HG03432 (cell line): ENCODE data around the gene OR52B6.
"Not testable (repeated sequence)": the region's sequence is repeated elsewhere in the genome, so short reads cannot be mapped to it uniquely, and the experiment has no call there.

ENCODE experiments used
- ATAC-seq: cut with Tn5 transposase; IDR thresholded peaks from one replicate; pipeline ENCODE4 v1.9.1; 2021; ENCODE audit warnings: mild to moderate bottlenecking, moderate library complexity; ENCODE audit not compliant: unreplicated experiment

Gene OR52B6

DNA sequence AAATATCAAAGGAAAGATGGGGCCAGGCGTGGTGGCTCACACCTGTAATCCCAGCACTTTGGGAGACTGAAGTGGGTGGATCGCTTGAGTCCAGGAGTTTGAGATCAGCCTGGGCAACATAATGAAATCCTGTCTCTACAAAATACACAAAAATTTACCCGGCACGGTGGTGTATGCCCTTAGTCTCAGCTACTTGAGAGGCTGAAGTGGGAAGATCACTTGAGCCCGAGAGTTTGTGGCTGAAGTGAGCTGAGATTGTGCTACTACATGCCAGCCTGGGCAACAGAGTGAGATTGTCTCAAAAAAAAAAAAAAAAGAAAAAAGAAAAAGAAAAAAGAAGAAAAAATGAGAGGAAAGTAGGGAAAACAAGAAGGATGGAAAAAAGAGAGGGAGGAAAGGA, 11.9 kb downstream of the OR52B6 start:
- ATAC-seq = no peak

DNA sequence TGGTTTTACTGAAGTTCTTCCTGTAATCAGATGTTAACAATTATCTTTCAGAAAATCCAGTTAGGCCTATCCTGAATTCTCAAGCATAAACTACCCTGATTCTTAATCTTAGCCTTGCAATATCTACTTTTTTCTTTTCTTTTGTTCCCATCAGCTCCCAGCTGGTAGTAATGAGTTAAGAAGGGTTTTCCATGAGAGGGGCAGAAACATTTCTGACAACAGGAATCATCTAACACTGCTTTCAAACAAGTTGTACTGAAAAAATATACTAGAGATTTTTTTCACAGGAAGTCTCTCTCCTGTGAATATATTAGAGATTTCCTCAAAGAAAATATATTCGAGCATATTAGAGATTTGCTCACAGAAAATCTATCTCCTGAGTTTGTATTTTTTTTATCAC, 12.5 kb downstream of the OR52B6 start:
- no peak for ATAC-seq

DNA sequence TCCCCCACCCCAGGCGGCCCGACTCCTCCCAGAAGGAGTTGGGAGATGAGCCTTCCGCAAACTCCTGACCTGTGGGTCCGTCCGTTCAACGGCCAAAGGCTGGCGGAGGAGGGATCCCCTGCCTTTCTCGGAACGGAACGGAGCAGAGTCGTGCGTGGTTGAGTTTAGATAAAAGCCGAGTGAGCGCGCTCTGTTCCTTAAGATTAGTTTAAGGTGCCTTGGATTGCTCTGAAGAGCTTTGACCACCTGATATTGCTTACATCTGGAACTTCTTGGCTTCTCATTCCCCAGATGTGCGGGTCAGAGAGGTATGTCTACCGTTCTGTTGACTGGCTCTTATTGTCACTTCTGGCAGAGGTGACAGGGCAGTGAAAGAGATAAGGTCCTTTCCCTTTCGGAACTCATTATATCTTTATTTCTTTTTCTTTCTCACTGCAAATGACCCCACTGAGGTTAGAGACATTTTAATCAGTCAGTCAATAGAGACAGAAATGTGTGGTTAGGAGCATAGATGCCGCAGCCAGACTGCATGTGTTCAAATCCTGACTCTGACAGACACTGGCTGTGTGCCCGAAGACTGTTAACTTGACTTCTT, 16.0 kb downstream of the OR52B6 start, which contains the start of gene TRIM6:
Gene TRIM6, plus strand, starts transcription at position 31 of the 595 bp plus-strand sequence. Its CDS starts 261 bp downstream, at position 292.
- ATAC-seq = peak; percentile 45

DNA sequence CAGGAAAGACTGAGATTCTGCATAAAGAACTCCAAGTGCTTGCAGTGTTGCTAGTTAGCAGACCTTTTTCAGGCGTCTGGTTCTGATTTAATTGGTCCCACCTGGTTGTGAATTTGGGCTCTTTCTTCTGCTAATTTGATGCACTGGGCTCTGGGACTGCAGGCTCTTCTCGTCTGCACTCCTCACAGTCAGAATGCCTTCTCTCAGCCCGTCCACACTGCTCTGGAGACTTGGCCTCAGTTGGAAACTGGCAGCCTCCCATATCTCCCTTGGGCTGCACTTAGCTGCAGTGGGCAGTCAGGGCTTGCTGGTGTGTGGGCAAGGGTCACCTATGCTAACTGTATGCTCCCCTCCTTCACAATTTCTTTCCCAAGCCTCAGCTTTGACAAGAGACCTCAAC, 17.3 kb downstream of the OR52B6 start:
- ATAC-seq = no peak

DNA sequence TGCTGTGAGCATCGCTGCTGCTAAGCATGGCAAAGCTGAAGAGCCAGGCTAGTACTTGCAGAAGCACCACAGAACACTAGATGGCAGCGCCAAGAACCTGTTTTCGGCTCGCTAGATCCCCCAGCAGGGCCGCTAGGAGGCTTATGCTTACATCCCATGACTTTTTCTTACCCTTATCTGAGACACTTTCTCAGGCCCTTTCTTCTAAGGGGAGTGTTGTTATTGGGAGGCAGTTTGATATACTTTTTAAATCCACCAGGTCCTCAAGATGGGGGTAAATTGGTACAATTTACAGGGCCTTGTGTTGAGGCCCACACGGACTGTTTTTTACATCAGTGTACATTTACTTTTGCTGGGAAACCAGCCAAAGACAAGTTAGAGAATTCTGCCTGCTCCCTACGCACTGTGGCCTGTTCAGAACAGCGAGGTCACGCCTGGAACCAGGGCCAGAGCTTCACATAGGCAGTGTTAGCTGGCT, 19.7 kb downstream of the OR52B6 start:
- peak; percentile 75 for ATAC-seq

DNA sequence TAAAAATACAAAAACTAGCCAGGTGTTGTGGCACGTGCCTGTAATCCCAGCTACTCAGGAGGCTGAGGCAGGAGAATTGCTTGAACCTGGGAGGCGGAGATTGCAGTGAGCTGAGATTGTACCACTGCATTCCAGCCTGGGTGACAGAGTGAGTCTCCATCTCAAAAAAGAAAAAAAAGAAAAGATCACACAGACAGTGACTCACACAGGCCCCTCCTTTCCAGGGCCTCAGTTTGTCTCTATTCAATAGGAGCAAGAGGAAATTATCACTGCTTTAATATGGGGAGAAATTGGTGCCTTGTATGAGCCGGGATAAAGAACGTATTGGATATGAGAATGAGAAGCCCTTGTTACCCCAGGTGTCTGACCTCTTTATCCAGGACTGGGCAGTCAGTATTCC, 22.1 kb downstream of the OR52B6 start:
- ATAC-seq = not testable (repeated sequence)

DNA sequence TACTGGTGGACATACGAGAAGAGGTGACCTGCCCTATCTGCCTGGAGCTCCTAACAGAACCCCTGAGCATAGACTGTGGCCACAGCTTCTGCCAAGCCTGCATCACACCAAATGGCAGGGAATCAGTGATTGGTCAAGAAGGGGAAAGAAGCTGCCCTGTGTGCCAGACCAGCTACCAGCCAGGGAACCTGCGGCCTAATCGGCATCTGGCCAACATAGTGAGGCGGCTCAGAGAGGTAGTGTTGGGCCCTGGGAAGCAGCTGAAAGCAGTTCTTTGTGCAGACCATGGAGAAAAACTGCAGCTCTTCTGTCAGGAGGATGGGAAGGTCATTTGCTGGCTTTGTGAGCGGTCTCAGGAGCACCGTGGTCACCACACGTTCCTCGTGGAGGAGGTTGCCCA, 22.6 kb downstream of the OR52B6 start:
- ATAC-seq = no peak

DNA sequence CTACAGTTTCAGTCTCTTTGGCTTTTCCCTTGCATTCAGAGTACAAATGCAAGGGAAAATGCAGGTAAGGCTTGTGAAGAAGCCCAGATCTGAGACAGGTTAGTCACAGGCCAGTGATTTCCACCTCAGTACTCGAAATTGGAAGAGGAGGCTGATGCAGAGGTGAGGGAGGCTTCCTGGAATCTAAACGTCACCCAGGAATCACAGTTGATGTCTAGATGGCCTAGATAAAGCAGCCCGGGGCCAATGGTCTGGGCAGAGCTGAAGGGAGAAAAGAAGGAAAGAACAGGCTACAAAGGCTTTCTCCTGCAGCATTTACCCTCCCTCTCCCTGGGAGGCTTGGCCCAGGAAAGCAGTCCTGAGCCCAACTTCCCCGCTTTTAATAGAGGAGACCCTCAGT, 24.2 kb downstream of the OR52B6 start:
- no peak for ATAC-seq

DNA sequence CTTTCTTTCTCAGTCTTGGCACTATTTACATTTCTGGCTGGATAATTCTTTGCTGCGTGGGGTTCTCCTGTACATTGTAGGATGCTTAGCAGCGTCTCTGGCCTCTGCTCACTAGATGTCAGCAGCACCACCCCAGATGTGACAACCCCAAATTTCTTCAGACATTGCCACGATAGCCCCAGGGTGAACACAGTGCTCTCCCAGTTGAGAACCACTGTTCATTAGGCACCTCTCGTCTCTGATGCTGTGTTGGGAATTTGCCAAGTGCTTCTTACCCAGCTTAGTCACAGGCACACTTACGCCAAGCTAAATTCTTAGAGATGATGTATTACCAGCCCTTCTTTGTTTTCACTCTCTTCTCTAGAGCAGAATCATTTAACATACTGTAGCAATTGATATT, 25.2 kb downstream of the OR52B6 start:
- no peak for ATAC-seq

DNA sequence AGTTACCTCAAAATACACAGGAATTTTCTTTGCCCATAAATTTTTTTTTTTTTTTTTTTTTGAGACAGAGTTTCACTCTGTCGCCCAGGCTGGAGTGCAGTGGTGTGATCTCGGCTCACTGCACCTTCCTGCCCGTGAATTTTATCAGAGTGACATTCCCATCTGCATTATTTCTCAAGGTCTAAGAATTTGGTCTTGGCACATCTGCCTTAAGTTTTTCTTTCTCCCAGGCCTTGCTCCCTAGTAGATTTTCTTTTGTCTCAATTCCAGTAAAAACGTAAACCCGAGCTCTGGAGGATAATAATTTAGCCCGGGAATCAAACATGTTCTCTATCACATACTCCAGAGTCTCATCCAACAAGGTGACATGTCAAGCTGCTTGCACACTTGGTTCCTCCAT, 28.1 kb downstream of the OR52B6 start:
- no peak for ATAC-seq

DNA sequence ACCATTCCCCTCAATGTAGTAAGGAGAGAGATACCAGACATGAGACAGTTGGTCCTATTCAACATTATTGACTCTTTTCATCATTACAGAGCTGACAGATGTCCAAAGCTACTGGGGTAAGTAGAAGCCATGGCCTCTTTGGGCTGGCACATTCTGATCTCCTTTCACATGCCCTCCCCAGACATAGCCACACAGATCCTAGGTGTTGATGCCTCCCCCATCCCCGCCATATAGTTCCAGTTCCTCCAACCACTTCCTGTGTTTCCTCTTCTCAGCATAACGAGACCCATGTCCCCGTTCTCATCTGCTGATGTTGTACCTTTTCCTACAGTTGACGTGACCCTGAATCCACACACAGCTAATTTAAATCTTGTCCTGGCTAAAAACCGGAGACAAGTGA, 29.8 kb downstream of the OR52B6 start:
- ATAC-seq = no peak

DNA sequence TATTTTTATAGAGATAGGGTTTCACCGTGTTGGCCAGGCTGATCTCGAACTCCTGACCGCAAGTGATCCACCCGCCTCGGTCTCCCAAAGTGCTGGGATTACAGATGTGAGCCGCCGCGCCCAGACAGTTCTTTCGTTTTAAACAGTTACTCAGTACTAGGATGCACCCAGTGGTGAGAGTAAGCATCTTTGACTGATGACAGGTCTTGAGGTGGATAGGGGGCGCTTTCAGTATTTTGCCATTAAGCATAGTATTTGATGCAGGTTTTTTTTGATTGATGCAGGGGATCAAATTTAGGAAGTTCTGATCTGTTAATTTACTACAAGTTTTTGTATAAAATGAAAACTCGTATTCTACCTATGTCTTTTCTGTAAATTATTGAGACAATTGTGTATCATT, 30.9 kb downstream of the OR52B6 start:
- ATAC-seq = no peak

DNA sequence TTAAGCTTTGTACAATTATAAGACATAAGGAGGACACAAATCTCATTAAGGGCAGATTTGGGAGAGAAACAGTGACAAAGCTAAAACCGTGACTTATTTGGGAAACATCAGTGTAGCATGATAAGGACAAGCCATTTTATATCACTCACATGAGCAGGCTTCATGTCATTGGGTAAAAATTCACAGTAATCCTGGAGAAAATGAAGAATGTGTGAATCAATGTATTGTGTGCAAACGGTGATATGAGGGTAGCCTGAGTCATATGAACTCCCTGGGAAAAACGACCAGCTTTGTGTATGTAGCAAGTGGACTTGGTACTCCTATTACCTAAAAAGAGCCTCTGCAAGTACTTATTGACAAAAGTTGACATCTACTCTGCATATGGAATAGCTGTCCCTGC, 38.1 kb downstream of the OR52B6 start:
- ATAC-seq = no peak

DNA sequence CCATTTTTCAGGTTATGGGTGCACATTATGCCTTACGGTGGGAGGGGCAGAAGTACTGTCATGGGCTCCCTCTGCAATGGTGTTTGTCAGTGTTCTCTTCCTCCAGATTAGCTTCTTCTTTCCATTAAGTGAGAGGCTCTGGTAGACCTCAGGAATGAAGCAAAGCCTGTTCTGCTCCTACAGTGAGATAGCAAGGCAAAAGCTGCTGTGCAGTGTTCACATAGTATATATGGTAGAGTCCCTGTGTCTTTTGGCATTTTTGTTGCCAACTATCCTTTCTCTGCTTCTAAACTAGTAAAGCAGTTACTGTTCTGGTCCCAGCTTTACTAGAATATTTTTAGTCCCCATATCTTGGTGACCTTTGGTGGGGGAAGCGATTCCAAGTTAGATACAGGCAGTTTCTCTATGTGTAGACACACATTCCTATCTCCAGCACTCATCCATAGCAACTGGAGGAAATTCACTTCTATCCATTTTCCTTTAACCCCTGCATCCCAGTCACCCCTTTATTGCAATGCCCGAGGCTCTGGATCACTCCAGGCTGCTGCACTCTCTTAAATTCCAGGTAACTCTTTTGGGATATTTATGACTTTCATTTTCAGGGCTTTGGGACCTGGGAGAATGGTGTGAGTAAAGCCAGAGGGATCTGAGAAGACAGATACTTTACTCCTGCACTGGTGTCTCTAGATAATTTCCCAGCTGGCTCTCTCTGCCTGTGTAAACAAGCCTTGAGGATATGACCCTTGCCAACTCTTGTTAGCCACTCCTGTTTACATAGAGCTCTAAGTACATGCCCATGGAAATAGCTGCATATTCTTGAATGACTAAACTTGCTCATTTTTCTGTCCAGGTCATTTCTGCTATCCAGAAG, 40.2 kb downstream of the OR52B6 start:
- no peak for ATAC-seq

DNA sequence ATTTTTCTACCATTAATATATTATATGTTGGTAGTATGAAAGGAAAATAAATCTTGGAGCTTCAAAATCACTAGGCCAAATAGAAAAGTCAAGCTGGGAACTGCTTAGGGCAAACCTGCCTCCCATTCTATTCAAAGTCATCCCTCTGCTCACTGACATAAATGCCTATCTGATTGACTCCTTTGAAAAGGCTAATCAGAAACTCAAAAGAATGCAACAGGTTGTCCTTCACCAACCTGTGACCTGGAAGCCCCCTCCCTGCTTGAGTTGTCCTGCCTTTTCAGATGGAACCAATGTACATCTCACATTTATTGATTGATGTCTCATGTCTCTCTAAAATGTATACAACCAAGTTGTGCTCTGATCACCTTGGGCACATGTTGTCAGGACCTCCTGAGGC, 40.9 kb downstream of the OR52B6 start:
- no peak for ATAC-seq

DNA sequence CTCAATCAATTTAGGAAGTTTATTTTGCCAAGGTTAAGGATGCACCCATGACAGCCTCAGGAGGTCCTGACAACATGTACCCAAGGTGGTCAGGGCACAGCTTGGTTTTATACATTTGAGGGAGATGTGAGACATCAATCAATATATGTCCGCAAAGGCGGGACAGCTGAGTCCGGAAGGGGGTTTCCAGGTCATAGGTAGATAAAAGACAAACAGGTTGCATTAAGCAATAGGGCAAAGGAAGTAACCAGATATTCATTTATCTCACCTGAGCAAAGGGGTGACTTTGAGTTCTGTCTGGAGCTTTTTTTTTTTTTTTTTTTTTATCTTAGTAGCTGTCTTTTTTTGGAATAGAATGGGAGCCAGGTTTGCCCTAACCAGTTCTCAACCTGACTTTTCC, 42.1 kb downstream of the OR52B6 start:
- ATAC-seq = no peak

DNA sequence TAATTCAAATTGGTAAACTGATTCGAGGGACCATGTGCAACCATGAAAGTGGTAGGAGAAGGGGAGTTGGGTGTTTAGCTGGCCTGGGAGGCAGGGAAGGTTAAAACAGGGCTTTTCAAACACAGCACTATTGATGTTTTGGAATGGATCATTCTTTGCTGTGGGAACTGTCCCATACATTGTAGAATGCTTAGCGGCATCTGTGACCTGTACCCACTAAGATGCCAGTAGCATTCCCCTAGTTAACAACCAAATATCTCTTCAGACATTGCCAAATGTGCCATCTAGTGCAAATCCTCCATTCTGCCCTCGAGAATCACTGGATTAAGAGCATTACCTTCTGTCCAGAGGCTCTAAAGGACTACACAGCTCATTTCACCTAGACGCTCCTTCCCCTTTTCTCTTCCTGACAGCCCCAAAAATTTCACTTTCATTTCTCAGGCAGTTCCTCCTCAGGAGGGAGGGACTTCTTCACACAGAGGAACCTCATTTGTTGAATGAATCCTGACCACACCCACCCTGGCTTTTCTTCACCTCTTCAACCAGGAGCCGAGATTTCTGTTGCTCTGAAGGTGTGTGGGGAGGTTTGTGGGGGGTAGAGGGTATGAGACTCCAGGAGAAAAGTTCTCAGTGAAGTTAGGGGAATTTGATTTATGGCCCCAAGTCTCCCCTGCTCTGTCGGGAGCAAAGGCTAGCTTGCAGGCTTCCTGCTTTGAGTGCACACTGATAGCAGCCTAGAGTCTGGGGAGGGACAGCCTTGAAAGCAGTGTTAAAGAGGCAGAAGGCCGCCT, 44.0 kb downstream of the OR52B6 start, which contains the start of gene TRIM34:
Gene TRIM34, plus strand, starts transcription at position 513 of the 791 bp plus-strand sequence. CDS start 7,331 bp downstream, outside the sequence.
- ATAC-seq = peak; percentile 97

DNA sequence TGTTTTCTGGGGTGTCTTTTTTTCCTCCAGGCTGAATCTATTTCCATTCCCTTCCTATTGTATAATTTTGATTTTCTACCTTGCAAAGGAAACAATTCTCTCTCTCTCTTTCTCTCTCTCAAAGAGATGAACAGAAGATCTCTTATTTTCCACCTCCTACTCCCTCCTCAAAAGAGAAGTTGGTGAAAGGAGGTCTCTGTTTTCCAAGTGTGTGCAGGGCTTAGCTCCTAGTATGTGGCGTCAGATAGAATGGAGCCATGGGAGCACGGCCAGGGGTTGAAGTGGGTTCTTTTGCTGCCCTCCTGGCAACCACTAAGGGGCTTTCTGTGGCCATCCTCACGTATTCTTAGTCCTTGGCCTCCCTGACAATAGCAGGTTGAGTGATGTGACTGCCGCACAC, 44.6 kb downstream of the OR52B6 start:
- no peak for ATAC-seq

DNA sequence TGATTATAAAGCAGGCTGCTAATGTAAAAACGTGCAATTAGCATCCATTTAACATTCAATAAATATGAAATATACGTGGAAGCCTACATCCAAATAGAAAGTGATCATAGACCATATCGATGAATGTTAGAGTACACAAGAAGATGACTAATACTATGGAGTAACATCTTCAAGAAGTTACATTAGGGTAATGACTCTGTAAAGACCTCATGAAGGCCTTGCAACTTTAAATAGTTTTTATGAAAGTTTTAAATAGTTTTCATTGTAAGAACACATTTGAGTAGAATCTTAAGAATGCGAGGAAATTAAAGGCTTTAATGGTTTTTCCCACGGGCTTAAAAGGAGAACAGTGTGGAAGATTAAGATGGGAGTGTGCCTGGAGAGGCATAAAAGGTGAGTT, 45.5 kb downstream of the OR52B6 start:
- ATAC-seq = no peak

DNA sequence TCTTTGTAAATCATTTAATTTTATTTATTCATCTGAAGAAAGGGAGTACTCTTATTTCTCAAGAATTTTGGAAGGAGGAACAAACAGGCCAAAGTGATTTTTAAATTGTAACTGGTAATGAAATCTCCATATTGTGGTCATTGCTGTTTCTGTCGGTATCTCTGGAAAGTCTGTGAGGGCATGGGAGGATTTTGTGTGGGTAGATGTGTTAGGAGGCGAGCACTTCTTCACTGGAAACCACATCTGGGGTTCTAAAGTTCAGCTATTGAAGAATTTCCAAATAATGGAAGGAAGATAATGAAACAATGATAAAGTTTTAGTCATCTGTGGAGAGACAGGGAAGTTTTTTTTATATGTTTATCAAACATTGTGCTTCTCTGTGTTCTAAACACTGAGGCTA, 50.7 kb downstream of the OR52B6 start:
- peak; percentile 24 for ATAC-seq
